ENCODE measurements around the gene APOB.

The APOB gene

DNA sequence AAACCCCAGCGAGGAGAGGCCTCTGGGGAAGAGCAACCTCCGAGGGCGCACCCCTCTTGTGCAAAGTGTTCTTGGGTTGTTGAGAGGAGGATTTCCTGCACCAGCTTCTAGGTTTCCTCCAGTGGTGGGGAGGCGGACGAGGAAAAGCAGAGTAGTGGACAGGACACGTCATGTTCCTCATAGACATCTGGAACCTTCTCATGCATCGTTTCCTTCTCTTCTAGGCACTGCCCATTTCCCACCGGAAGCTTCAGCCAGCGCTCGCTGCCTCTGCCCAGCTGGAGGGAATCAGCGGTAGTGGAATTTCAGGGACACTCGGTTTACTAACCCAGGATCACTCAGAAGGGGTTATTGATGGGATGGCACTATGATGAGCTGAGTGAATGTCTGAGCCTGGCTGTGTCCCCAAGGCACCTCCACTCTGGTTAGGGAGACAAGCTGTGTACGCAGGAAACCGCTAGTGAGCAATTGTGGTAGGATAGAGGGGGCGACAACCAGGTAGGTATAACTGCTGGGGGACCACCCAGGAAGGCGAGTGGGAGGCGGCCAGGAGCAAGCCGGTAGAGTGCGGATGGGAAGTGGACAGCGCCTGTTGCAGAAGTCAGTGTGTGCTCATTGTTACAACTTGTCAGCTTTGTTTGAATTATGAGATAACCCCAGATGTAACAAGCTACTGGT, 960 bp upstream of the APOB start:
- DNase-seq, result no peak

DNA sequence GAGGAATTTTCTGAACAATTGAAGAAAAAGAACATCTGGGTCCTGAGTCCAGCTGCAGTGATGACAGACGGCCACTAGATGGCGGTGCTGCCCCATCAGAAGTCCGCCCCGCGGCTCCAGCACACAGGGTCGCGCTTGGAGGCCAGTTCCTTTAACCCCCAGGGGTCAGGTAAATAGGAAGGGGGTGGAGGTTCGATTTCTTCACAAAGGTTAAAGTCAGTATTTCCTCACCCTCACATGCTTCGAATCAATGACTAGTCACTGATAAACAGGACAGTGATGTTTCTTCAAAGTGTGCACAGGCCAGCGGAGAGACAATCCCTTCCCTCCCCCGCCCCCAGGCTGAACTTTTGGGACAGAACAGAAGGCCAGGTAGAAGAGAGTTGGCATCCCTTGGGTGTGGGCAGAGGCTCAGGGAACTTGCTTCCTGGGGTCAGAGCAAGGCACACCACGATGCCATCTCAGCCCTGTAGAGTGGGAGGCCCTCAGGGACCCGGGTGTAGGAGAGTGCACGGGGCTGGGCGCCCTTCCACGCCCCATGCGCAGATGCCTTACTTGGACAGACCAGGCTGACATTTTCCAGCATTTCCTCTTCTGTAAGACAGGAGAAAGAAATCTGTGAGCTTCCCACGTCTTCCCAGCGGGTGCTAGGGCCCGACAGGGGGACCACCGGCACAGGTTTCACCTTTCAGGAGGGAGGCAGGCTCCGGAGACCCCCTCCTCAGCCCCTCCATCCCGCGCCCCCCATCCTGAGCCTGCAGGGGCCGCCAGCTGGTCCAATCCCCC, 722 bp downstream of the APOB start:
- DNase-seq, result peak; percentile 59

DNA sequence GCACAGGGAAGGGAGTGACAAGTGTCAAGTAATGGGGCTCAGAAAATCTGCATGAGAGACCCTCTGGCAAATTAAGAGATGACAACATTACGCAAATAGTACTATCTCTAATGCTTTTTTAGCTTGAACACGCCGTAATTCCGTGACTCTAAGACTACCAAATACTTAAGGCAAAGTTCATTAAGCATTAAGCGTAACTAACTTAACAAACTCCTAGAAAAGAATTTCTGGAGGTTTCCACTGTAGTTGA, 1.2 kb downstream of the APOB start:
- no peak for DNase-seq

DNA sequence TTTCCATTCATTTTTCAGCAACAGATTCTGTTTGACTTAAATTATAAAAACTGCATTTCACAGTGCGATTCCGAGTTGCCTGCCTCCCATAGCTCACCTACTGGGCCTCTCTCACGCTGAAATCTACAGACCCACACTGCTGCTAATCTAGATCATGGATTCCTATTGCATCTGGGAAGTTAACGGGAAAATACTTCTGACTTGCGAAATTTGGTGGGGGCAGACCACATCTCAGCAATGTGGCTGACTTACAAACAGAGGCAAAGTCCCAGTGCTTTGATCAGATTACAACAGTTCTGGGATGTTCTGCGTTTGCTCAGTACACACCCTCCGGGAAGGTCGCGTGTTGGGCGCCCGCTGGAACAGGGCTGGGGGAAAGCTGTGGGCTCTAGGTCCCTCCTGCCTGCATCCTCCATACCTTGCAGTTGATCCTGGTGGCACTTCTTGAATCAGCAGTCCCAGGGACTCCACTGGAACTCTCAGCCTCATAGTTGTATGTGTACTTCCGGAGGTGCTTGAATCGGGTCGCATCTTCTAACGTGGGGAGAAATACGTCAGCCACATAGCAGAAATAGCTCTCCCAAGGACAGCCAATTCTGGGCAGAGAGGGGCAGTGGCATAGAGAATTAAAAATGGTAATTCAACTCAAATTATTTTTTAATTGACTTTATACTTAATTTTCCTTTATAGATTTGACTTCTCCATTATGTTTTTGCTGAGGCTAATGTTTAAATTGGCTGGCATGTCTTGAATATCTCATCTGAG, 1.7 kb downstream of the APOB start:
- DNase-seq, result no peak

GRCh38 chr2:21041462-21041861, 2.4 kb downstream of the APOB start:
- no peak for DNase-seq

DNA sequence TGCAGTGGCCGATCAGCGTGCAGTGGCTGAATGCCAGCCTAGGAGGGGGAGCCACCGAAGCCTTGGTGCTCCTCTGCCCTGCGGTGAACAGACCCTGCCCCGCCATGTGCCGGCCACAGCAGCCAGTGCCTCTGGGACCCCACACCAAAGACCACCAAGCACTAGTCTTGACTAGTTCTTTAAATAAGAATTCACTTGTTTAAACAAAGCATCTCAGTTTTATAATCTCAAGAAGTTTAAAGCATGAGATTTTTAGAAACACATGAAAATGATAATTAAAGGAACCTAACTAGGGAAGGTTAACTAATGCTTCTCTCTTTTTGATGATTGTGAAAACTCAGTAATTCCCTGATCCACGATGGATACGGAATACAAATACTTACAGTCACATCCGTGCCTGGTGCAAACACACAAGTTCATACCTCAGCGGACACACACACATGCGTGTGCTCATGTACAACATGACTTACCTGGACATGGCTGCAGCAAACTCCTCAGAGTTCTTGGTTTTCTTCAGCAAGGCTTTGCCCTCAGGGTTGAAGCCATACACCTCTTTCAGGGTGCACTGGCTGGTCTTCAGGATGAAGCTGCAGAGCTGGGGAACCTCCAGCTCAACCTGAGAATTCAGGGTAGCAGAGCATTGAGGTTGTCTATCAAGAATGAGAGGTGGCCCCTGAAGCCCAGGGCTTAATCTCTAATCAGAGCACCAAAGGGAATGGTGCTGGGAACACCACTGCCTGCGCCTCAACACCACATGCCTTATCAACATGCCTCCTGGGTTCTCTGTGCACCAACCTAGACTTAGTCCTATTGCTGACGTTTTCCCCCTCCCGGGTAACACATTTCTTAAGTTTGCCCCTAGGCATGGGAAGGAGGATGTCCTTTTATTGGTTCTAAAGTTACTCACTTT, 3.1 kb downstream of the APOB start:
- DNase-seq, result no peak

DNA sequence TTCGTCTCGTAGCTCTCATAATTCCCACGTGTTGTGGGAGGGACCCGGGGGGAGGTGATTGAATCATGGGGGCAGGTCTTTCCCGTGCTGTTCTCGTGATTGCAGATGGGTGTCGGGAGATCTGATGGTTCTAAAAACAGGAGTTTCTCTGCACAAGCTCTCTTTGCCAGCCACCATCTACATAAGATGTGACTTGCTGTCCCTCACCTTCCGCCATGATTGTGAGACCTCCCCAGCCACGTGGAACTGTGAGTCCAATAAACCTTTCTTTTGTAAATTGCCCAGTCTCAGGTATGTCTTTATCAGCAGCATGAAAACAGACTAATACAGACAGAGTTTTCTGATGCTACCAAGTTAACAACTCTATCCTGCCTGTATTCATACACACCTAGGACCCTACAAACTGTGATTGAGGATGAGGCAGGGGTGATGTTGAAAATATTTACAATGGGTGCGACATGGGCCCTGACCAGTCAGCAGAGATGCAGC, 3.9 kb downstream of the APOB start:
- no peak for DNase-seq

GRCh38 chr2:21039080-21039556, 4.8 kb downstream of the APOB start:
- no peak for DNase-seq

- no peak for DNase-seq
Measured at GRCh38 chr2:21038403-21039073, 5.3 kb downstream of the APOB start.

- DNase-seq, result no peak
Measured at GRCh38 chr2:21037671-21038108, 6.2 kb downstream of the APOB start.

DNA sequence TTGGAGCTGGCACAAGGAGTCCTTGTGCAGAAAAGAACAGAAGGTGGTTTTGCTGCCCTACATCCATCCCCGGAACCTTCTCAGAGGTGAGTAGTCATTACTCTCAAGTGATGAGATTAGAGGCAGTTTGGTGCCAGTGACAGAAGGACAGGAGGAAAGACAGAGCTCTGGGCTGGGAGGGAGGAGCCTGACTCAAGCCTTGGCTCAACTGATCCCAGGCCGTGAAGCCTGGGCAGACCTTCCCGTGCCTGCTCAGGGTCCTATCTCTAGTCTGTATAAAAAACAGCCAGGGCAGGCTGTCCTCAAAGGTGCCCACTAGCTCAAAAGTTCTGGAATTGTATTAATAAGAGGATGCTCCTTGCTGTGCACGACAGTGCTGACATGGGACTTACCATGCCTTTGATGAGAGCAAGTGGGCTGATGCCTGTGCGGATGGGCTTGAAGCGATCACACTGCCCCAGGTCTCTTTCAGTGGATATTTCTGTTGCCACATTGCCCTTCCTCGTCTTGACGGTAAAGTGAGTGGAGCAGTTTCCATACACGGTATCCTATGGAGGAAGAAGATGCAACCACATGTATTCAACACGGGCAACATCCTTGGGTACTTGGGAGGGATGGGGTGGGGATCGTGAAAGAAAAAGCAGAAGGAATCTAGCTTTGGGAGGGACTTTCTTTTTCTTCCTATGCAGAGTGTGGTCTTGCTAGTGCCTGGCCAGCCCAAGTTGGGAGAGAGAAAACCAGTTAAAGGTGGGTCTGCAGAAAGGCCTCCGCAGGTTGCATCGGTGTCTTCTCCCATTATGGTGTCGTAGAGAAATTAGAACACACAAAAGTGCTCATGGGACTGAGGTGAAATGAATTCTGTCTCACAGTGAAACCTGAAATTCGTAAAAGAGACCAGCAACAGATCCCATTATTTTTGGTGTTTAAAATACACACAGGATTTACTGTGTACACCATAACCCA, 6.9 kb downstream of the APOB start:
- no peak for DNase-seq

DNA sequence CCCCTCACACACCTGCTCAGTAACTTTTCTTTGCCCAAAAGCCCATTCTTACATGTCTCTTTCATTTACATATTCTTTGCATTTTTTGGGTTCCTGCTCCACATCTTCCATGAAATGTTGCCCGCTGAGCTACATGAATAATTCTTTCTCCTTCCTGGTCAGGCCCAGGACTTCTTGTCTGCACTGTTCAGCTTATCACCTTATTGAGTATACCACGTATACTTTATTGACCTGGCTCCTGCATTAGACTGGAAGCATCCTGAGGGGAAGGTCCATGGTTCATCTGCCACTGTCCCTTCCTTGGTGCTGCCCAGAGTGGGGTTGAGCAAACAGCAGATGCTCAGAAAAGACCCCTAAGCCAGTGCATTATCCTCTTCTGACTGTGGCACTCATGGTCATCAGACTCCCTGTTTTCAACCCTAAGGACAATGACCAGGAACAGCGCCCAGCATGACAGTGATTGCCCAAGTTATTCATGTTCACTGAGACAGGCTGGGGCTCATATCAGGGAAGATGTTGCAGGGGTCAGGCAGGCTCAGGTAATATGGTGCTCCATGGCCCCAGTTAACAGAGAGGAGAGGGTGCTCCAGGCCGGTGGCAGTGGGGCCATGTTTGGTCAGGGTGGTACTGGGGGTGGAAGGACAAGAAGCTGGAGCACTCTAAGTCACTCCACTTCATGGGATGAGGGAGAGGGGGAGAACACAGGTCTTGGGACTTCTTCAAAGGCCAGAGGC, 7.7 kb downstream of the APOB start:
- DNase-seq, result no peak

- DNase-seq, result no peak
Measured at GRCh38 chr2:21035282-21035973, 8.4 kb downstream of the APOB start.

GRCh38 chr2:21034972-21035279, 8.9 kb downstream of the APOB start:
- DNase-seq, result no peak

DNA sequence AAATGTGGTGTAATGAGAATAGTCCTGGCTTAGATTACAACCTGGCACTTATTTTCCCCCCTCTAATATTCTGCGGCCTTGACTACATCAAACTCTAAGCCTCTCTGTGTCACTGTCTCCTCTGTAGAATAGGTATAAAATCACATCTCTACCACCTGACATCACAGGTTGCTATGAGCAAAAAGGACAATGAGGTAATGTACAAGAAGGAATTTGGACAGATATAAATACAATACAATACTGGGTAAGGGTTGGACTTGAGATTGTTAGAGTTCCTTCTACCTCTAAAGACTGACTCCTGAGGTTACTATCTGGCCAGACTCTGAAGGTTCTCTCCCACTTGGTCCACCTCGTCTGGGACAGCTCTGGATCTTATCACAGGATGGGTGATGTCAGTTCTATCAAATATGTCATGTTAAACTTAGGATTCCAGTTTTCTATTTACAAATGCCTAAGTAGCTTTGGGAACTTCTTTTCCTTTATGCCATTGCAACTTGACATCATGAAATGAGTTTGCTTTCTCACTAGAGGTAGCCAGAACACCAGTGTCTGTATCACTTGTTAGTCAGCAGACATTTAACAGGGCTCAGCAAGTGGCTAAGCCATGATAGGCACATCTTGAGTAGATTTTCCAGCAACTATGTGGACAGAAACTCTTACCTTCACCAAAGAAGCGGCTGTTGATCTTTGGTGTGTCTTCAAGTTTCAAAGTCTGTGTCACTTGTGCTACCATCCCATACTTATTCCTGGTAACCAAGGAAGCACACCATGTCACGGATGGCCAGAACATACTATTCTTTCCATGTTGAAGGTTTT, 9.5 kb downstream of the APOB start:
- DNase-seq, result no peak

DNA sequence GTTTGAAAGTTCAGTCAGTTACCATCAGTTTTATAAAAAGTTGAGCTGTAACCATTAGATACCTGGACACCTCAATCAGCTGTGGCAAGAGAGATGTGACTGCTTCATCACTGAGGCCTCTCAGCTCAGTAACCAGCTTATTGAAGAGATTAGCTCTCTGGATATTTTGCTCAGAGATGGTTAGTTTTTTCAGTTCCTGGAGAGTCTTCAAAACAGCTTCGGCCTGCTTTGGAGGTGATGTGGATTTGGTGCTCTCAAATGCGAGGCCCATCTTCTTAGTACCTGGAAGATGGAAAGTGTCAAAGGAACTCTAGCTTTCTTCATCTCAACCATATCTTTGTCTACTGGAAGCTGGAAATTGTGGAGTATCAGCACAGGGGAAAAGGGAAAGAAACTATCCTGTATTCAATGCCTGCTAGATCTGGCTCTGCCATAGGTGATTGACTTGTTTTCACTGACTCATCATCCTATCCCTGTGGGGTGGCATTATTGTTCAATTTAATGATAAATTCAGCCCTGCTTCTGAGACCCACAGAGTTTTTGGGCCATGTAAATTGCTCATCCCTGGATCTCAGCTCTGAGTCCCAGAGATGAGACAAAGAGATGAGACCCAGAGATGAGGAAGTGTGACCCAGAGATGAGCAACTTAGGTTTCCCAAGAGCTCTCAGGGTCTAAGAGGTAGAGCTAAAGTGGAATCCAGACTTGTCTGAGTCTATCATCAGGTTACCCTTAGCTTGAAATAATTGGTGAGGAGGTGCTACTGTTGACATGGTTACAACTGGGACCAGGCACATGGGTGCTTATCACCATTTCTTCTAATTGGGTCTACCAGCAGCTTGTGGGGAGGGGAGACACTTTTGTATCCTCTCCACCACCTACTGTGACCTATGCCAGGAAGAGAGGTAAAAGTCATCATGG, 10.4 kb downstream of the APOB start:
- DNase-seq, result no peak
